HG03097 (cell line): Measurements from ENCODE around the gene HEPN1.

ENCODE experiments used
- ATAC-seq: cut with Tn5 transposase; IDR thresholded peaks from one replicate; pipeline ENCODE4 v1.9.1; 2021; ENCODE audit not compliant: unreplicated experiment, low FRiP score

Gene HEPN1

DNA sequence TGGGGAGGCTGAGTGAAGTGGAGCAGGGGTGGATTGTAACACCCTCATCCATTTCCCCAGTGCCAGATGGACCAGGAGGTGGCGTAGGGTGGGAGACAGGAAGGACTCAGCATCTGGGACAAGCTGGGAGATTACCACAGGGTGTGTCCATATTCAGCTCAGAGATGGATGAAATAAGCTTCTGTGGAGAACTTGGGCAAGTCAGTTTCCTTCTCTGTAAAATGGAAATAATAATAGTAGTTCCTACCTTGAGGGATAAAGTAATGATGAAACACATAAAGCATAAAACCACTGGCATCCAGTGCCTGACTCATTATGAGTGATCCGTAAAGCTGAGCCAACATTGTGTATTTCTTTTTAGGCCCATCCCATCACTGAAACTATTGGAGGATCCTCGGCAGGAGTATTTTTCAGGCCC is 20.8 kb upstream of the HEPN1 start:
- ATAC-seq = no peak

DNA sequence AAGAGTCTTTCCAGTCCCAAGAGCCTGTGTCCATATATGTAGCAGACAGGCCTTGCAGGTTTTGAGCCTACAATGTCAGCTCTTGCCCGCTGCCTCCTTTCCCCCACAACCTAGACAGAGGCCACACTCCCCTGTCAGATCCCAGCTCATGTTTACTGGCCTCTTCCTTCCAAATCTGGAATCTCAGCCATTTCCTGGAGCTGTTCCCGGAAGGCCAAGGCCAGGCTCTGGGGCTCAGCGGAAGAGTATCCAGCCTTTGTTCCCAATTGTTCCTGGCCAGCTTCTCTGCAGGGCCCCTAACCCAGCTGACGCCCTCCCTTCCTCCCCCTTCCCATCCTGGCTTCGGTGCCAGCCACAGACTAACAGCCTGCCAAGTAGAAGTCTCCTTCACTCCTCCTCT is 20.3 kb upstream of the HEPN1 start:
- no peak for ATAC-seq

DNA sequence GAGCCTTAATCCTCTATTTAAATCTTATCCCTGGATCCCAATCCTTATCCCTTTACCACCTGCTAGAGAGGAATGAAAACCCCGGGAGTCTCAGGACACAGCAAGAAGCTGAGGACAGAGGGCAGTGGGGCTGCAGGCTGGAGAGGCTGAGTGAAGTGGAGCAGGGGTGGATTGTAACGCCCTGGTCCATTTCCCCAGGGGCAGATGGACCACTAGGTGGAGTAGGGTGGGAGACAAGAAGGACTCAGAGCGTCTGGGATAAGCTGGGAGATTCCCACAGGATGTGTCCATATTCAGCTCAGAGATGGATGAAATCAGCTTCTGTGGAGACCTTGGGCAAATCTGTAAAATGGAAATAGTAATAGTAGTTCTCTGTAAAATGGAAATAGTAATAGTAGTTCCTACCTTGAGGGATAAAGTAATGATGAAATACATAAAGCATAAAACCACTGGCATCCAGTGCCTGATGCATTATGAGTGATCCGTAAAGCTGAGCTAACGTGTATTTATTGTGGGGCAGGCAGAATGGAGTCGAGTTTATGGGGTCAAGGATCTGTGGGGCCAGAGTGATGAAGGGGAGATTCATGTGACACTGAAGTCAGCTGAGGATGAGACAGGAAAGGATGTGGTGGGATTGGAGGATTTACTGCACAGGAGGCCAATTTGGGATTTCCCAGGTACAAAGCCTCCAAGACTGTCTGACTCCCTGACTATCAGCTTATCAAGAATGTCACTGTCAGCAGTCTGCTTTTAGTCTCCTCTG is 19.5 kb upstream of the HEPN1 start:
- no peak for ATAC-seq

DNA sequence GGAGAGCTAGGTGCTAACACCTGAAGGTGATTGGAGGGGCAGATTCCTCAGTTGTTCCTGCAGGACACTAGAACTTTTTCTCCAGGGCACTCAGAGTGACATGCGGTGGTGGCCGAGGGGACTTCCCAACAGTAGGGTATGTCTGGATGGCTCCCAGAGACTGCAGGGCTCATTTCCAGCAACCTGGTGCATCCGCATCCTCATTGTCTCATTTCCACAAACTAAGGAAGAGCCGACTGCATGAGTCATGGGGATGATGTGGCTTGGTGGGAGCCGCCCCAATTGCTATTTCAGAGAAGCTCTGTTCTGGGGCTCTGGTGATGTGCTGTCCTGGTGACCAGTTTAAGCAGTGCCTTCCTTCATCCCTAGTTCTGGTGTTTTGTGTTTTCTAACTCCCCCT is 18.6 kb upstream of the HEPN1 start:
- ATAC-seq = no peak

DNA sequence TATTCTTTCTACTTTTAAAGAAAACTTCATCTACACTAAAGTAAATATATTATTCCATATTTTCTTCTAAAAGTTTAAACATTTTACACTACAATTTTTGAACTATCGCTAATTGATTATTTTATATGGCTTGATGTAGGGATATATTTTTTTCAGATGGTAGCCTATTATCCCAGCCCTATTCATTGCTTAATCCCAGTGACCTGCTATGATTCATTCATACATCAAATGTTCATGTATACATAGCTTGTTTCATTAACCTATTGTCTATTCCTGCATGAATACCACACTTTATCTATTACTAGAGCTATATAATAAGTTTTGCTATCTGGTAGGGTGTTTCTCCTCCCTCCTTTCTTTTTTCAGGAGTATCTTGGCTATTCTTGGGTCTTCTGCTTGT is 16.4 kb upstream of the HEPN1 start:
- ATAC-seq = no peak

DNA sequence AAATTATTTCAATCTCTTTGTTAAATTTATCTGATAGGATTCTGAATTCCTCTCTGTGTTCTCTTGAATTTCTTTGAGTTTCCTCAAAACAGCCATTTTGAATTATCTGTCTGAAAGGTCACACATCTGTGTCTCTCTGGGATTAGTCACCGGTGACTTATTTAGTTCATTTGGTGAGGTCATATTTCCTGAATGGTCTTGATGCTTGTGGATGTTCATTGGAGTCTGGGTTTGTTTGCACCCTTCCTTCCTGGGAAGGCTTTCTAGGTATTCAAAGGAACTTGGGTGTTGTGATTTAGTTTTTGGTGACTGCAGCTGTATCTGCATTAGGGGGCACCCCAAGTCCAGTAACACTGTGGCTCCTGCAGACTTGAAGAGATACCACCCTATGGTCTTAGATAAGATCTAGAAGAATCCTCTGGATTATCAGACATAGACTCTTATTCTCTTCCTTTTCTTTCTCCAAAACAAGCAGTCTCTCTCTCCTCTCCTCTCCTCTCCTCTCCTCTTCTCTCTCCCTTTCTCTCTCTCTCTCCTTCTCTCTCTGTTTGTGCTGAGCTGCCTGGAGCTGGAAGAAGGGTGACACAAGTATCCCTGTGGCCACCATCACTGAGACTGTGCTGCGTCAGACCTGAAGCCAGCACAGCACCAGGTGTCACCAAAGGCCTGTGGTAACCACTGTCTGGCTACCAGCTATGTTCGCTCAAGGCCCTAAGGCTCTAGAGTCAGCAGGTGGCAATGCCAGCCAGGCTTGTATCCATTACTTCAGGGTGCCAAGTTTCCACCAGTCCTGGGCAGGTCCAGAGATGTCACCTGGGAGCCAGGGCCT is 3.3 kb upstream of the HEPN1 start:
- no peak for ATAC-seq

DNA sequence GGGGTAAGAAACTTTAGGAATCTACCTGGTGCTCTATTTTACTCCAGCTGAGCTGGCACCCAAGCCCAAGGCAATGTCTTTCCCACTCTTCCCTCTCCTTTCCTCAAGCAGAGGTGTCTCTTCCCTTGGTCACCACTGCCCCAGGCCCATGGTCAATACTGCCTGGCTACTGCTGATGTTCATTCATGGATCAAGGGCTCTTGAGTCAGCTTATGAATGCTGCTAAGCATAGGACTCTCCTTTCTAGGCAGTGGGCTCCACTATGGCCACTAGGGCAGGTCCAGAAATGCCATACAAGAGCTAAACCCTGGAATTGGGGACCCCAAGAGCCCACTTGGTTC is 2.7 kb upstream of the HEPN1 start:
- ATAC-seq = no peak

DNA sequence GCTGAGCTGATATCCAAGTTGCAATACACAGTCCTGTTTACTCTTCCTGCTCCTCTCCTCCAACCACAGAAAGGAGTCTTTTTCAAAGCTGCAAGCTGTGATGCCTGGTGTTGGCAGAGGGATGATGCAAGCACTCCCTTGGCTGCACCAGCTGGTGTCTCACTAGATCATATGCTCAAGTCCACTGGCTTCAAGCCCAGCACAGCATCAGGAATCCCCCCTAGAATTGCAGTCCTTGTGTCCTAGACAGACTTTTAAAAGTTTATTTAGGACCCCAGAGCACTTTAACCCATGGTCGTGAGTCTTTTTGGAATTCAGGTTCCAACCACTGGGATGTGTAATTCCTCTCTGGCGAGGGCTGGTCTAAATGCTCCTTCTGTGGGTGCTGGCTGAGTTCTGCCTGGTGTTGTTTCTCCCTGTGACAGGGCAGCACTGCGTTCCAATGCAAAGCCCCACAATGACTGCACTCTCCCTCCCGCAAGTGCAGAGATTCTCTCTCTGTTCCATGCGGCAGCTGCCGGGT is 1.9 kb upstream of the HEPN1 start:
- ATAC-seq = no peak

DNA sequence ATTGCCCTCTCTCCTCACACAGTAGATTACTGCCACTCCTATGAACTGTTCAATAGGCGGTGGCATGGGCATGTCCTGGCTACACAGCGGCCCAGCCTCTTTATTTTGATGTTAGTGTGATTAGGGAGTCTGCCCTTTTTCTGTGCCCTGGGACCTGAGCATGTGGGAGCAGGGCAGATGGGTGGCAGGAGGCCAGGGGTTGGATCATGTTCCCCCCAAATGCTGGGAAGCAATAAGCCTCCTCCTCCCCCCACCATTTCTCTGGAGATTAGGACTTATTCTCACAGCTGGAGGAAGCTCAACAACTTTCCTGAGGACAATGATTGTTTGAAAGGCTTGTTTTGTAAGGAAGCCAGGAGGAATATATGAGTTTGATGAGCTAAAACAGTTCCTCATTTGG is 848 bp downstream of the HEPN1 start:
- ATAC-seq = no peak

DNA sequence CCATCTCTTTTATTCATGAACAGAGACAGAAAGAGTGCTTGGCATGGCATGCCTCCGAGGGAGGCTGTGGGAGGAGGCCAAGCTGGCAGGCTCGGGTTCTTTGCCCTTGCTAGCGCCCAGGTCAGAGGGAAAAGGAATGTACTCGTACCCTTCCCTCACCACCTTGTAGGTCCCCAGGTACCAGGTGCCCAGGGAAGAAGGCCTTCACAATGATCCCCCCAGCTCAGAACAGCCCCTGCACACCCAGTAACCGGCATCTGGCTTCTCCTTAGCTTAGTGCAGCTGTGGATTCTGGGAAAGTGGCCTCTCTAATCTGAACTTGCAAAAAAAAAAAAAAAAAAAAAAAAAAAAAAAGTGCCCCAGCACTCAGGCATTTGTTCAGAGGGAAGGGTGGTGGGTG is 1.3 kb downstream of the HEPN1 start:
- ATAC-seq = no peak

DNA sequence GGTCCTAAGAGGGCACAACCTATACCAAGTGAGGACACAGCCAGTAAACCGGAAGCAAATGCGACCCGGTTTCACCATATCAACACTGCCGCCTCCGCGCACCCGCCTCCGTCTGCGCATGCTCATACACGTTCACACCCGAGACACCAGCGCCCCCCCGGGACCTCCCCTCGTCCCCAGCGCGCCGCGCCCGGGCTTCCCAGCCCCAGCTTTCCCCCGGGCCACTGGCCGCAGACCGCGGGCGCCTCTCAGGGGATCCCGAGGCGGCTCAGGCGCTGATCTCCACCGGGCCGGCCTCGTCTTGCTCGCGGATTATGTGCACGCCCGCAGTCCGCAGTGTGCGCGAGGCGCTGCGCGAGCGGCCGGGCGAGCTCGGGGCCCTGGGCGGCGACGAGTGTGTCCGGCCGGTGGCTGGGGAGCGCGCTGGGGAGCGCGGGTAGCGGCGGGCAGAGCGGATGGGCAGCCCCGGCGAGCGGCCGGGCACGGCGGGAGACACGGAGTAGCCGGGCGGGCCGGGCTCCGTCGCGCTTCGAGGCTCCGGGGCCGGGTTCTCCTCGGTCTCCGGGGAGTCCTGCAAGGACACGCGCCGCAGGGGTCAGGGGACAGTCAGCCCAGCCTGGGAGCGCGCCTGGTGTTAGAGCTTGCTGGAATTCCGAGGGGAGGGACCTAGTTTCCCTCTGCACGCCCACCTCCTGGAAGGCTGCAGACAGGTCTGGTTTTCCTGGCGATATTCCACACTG is 2.0 kb downstream of the HEPN1 start:
- no peak for ATAC-seq

DNA sequence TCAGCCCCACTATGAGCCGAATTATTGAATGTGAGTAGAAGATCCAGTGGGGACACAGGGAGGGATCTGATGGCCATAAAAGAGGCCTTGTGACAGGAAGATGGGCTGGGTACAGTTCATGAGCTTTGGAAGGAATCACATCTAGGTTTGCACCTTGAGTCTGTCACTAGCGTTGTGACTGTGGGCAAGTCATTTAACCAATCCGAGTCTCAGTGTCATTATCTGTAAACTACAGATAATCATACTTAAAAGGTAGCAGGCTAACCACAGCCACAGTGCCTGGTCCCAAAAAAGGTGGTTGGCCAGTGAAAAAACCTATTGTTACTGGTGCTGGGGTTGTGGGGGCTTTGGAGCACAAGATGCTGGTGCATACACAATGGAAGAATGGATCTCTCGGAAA is 3.8 kb downstream of the HEPN1 start:
- ATAC-seq = no peak

DNA sequence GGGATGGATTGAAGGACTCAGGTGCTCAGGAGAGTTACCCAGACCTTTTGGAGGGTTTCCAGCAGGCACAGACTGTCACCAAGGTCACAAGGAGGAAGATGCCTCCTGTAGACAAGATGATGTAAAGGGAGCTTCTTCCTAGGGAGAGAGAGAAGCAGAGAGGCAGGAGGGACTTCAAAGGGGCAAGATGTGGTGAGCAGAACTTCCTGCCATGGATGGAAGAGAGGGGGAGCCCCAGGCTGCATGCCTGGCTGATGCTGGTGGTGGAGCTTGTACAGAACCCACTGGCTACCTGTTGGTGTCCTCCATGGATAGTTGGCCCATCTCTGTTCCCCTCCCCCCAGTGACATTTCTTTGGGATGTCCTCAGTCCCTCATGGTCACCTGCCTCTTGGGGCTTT is 4.2 kb downstream of the HEPN1 start:
- no peak for ATAC-seq

DNA sequence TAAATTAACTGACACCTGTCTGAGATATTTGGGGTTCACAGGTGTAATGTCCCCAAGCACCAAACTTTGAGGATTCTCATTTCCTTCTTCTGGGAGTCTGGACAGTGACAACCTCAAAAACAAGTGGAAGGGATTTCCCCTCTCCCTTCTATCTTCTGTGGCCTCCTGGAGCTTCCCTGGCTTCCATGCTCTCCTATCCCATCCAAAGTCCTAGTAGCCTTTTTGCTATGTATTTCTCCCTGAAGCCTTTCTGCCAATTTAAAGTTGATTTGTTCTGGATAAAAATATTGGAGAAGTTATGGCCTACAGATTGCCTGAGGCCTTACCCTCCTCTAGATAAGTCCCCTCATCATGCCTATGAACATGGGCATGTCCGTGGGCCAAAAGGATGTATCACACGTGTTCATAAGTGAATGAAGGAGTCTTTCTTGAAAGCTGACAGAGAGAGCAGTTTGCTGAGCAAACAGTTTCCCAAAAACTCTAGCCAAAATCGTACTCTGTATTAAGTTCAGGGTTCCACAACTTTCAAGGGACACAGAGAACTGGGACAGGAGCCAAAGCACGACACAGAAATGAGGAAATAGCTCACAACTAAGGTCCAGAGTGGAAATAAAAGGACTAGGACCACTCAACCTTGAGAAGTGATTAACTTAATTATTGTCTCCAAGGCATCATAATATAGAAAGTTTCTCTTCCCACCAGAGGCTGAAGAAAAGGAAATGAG is 10.1 kb downstream of the HEPN1 start:
- ATAC-seq = no peak

DNA sequence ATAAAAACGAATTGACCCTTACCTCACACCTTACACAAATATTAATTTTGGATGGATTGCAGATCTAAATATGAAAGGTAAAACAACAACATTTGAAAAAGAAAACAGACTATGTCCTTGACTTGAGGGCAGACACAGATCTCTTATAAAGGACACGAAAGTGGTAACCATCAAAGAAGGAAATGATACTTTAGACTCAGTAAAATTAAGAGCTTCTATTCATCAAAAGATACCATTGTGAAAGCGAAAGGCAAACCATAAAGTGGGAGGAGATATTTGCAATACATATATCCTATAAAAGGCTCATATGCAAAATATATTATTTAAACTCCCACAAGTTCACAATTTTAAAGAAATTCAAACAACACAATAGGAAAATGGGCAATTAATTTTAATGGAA is 11.7 kb downstream of the HEPN1 start:
- no peak for ATAC-seq

DNA sequence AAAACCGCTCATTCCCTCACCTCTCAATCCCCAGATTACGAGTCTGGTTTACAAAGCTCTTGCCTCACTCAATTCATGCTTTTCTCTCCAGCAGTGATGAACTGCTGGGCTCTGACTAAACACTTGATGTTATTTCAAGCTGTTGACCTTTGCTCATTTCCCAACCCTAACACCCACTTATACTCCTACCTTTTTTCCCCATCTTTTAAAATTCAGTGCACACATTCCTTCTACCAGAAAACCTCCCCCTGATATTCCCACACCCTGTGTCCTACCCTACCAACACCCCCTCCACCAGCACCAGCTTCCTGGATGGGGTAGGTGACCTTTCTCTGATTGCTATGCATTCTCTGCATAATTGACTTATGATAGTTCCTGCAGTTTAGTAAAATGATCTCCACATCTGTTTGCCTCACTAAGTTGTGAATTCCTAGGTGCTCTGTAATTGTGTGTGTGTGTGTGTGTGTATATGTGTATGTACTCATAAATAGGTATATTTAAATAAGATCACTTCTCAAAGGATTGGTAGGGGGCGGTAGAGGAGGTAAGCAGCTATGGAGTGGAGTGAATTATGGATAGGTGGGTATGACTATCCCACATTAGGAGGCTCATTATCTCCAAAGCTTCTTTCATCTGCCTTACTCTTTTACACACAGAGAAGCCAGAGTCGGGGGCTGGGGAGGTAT is 16.0 kb downstream of the HEPN1 start:
- ATAC-seq = no peak

DNA sequence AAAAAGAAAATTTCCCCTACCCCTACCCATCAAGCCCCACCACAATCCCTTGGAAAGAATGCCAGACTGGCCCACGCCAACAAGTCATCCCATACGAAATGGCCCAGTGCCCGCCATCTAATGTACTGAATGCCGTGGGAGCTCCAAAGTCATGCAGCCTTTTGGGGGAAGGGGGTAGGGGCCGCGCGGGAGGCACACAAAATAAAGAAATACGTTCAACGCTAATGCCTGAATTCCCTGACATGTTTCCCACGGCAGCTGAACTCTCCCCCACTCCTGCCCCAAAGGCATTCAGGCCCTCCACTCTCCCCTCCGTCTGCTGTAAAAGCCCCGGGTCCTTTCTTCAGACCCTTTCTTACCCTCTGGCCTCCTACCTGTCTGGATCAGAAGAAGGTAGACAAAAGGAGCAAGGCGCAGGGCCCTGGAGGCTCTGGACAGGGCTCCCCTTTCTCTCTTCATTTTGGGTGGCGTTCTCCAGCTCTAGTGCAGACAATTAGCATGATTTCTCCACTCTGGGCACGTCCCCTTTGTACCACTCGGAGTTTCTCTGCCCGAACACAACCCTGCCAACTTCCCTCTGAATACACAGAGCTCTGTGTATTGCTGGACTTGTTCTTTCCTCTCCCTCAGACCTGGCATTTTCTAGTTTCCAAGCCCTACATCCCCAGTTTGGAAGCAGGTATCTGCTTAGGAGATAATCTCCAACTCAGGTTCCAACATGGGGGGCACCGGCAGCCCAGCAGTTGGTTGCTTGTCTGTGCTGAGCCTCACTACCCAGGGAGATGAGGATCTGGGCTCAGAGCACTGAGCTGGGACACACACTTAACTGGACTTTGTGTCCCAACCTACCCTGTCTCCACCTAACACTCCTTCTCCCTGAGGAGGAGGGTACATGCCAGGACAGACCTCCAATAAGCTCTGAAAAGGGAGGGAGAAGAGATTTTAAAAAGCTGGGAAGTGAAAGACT is 16.8 kb downstream of the HEPN1 start, which contains the start of gene HEPACAM:
TSS of gene HEPACAM (minus strand) at position 500 of the 967 bp plus-strand sequence. CDS start at position 459, 41 bp downstream.
- ATAC-seq = no peak

DNA sequence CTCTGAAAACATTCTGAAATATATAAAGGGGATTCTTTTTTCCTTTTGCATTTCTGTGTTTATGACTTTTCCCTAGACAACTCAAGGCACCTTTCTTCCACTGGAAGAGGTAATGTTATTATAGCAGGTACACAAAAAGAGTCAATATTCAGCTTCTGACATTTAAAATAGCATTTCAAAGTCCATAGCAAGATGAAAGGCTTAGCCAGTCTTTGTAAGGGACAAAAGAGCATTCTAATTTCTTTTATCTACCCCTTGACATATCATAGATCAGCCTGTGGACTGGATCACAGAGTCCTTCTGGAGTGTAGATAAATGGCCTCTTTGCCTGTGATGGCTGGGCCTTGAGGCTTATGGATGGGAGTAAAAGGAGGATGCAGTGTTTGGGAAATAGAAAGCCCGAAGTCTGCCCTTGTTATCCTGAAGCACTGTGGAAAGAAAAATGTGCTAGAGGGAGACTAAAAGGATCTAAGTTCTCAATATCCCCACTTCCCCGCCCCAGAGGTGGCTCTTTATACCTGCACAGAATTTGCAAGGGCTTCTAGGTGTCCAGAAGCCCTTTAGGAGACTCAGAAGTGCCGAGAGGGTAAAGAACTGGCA is 18.4 kb downstream of the HEPN1 start:
- ATAC-seq = no peak
